HuH-7 (cell line): ENCODE results near the gene MICAL3.
"Not testable (repeated sequence)": the region's sequence is repeated elsewhere in the genome, so short reads cannot be mapped to it uniquely, and the experiment has no call there.

Experiments used
- DNase-seq: peaks from one replicate; pipeline ENCODE4 v3.0.0; 2011; ENCODE audit warnings: low spot score

Gene MICAL3

DNA sequence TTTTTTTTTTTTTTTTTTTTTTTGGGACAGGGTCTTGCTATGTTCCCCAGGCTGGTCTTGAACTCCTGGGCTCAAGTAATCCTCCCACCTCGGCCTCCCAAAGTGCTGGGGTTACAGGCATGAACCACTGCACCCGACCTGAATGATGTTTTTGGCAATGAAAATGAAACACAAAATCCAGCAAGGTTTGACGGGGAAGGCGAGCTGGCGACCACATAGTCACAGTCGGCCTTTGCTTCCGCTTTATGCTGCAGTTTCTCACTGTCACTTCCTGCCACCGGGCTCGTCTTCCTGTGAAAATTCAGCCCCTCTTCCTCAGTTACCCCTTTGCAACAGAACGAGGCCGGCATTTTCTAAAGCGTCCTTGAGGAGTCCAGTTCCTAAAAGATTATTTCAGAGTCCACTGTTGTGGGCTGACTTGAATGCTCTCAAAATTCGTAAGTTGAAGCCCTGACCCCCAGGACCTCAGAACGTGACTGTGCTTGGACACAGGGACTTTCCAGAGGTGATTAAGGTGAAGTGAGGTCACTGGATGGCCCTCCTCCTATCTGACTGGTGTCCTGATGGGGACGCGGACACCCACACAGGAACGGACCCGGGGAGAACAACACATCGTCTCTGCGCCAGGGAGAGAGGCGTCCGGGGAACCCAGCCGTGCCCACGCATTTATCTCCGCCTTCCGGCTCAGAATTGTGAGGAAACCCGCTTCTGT is 247.2 kb downstream of the MICAL3 start:
- no peak for DNase-seq

DNA sequence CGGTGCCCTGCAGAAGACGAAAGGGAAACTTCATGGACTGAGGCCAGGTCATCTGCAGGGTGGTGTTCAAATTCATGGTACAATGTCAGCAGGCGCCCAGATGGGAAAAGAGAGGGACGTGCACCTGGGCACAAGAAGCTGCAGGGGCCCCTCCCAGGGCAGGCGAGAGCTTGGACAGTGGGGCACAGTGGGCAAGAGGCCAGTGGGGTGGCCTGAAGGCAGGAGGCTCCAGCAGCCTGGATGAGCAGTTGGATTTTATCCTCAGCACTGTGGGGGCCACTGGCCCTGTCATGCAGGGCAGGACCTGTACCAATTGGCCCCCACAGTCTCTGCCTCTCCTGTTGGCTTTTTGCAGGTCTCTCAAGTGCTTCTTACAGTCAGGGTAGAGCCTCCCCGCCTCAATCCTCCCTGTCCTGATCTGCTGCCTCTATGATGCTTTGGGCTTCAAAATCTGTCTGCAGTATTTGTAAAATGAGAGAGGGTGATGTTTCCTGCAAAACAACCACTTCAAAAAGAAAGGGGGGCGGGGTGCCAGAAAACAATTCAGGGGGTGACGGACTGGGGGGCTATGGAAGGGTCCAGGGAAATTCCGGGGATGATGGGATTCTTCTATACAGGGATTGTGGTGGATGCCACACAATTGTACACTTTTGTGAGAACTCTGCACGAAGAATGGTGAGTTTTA is 248.4 kb downstream of the MICAL3 start:
- DNase-seq = no peak

DNA sequence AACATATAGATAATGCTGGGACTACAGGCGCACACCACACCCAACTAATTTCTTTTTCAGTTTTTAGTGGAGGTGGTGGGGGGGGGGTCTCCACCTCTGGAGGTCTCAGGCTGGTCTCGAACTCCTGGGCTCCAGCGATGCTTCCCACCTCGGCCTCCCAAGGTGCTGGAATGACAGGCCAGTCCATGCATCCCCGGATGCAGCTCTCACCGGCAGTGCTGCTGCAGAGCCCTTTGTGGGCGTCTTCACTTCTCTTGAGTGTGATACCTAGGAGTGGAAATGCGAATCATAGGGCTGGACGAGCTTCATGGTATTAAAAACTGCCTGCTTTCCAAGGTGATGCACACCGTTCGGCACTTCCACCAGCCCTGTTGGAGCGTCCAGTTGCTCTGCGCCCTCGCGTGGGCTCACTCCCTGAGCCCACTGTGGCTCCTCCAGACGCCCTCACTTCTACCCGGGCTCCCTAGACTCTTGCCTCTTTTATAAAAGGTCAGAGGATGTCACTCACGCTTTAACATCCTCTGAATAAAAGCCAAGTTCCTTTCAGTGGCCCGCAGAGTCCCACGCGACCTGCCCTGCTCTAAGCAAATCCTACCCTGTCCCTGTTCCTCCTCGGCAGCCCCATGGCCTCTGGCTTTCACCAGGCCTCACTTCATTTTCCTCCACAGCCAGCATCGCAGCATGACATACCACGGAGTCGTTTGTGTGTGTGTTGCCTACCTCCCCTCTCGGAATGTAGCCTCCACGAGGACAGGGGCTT is 249.3 kb downstream of the MICAL3 start:
- DNase-seq = no peak

DNA sequence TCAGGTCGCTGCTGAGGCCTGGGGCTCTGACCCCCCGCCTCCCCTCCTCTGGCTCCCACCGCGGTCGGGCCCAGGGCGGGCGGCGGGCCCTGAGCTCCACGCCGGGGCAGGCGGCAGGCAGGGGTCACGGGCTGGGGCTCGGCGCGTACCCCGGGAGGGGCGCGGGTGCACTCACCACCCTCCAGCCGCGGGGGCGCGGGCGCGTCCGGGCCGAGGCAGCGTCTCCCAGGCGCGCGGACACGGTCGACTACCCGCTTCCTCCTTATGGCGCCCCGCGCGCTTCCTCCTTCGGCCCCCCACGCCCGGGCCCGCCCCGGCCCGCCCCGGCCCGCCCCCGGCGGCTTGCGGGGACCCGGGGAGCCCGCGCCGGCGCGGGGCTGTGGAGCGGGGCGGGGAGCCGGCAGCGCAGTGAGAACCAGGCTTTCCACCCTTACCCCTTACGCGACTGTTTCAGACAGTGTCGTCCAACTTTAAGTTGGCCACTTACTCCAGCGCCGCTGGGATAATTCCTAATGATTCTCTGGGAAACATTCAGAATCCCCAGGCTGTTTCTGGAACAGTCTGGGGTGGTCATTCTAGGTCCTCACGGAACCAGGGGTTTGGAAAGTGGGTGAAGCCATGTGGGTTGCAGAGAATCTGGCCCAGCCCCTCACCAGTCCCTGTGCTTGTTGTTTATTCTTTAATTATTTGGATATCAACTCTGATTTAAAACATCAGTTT is 250.0 kb downstream of the MICAL3 start, which contains the start of gene BID:
TSS of gene BID (minus strand) at position 264 of the 720 bp plus-strand sequence. CDS start 24,353 bp downstream, outside the sequence.
- DNase-seq = no peak

DNA sequence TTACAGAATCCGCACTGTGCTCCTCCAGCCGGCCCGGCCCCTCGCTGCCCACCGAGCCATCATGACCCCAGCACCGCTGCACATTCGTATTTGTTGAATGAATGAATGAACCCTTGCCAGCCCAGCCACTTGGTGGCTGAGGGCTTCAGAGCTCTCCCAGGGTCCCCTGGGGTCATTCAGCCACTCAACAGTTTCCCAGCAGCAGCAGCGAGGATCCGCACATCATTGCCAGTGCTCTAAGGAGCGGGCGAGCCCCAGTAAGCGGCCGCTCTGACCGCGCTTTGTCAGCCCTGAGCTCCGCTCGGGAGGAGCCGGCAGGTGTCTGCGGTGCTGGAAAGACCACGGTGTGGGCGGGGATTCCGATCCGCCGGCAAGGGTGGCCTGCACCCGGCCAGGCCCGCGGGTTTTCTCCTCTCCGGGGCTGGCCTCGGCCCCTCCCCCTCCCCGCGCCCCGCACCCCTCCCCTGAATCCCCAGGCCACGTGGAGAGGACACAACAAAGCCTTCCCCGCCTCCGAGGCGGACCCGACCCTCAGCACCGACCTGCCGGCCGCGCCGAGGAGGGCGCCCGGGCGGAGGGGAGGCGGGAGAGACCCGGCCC is 250.7 kb downstream of the MICAL3 start:
- DNase-seq = peak; percentile 87

DNA sequence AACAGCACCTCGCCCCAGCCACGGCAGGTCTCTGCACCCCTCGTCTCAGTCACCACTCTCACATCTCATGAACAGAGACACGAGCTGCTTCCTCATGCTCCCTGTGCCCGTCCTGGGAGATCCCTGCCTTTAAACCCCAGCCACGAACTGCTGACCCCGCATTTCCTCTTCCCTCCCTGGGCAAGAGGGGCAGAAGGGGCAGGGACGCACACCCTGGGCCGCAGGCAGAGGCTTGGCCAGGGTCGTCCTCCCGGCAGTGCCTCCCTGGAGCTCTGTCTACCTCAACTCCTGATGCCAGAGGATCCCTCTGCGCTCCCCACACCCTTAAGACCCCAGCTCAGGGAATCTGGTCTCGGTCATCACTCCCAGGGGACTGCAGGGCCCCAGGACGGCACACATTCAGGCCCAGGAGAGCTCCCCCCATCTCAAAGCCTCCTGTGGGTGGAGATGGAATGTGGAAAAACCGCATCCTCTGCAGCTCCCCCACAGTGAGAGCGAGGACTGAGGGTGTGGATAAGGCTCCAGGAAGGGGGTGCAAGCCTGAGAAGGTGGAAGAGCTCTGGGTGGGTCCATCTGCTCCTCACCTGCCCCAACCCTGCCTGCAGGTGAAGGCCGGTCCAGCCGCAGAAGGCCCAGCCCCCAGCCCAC is 251.3 kb downstream of the MICAL3 start:
- DNase-seq = no peak

DNA sequence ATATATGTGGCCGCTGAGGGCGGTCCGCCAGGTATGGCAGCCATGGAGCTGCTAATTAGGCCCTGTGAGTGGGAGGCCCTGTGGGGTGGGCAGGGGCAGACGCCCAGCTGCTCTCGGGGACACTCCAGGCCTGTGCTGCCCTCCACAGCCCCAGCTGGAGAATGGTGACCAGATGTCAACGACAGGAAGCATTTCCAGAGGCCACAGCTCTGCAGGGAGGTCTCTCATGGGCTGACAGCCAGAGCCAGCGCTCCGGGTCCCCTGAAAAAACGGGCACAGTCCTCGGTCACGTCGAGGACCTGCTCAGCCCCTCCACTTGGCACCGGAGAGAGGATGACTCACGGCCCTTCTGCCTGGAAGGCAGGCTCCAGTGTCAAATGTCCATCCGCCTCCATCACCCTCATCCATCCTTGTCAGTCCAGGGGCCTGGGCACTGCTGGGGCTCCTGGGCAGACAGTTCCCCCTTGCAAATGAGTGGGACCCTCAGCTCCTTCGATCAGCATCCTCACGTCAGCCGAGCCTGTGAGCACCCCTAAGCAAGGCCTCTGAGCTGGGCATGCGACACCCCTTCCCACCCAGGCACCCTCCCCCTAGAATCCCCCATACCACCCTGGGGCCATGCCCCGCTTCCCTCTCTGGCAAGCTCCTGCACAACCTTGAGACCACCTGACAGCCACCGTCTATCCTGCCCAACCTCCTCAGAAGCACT is 252.0 kb downstream of the MICAL3 start:
- DNase-seq = no peak

DNA sequence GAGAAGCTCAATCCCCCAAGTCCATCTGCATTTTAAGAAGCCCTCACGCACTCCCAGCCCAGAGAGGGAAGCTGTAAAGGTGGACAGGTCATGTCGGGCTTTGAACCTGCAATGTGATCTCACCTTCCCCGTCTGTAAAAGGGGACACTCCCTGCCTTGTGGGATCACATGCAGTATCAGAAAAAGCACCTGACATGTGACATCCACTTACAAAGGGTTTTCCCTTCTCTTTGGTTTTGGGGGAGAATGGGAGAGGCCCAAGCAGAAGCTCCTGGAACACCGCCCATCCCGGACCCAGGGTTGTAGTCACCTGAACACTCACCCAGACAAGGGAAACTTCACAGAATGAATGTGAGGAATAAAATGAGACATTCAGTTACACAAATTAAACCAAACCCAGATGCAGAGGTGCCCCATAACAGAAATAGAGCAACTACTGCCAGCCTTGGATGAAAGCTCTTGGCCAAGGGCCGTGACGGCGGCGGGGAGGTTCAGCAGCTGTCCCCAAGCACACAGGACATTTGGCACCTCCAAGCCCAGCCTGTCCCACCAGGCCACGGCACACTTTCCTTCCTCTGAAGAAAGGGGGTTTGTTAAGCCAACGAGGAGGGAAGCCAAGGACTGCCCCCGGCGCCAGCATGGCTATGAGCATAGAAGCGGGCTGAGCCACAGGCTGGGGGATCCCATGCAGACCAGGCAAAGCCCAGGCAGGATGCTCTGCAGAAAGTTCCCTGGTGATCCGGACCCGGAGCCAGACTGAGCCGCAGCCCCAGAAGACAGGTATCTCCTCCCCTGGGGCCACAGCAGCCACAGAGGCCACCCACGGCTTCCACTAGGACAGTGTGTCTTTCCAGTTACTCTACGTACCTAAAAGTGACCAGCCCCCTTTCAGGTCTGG is 253.9 kb downstream of the MICAL3 start:
- no peak for DNase-seq

DNA sequence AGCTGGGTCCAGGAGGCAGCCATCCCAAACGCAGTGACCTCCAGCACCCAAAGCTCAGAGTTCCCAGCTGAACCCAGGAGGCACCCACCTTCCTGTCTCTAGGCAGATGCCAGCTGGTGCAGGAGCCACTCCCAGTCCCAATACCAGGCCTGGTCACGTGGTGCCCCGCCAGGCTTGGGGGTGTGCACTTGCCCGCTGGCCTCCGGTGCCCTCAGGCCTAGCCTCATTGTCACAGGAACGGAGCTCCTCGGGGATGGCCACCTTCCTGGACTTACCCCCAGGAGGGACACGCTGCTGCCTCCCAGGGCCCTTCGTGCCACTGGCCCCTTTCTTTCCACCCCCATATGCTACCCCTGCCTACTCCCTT is 254.7 kb downstream of the MICAL3 start:
- no peak for DNase-seq

DNA sequence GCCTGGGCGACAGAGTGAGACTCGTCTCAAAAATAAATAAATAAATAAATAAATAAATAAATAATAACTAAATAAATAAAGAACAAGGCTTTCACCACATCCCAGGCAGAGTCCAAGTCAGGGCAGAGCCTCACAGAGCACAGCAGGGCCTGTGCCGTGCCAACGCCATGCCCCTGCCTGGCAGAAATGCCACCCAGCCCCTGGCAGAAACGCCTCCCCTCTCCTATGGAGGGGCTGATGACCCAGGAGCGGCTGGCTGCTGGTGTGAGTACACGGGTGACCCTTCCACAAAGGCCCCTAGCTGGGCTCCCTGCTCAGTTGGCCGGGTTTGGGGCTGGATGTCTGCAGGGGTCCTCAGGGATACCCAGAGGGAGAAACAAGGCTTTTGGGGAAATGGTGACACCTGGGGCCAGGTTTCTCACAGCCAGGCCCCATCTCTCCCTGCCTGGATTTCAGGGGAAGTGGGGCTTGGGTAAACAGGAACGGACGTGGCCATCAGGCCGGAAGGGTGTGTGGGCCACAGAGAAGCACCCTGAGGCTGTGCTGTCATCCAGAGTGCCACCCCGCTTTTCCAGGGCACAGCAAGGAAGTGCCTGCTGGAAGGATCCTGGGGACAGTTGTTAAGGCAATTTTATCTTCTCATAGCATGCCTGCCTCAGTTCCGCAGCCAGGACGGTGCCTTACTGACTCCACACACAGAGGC is 255.2 kb downstream of the MICAL3 start:
- DNase-seq = no peak

DNA sequence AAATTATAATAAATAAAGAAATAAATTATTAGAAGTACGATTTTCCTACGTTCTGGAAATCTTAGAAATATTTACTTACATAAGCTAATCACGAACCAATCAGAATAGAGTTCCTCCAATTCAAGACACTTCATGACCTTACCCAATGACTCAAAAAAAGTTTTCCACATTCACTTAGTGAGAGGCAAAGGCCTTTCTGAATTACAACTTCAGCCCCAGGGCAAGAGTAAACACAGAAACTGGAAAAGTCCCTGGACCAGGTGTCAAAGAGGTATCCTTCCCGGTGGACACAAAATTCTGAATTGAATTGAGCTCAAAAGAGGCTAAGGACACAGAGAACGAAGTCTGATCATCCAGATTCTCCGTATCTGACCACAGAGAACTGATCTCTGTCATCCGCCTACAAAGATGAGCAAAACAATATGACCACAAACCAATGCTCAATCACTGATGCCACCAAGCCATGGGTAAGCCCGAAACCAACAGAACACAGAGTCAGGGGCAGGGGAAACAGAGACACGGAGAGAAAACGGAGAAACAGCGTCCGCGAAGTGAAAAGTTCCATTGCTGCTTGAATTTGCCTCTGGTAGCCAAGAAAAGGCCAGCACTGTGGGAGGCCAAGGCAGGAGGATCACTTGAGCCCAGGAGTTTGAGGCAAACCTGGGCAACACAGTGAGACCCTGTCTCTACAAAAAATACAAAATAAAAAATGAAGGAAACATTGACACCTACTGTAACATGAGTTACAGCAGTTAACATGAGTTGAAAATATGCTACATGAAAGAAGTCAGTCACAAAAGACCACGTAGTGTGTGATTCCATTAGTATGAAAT is 256.9 kb downstream of the MICAL3 start:
- no peak for DNase-seq

DNA sequence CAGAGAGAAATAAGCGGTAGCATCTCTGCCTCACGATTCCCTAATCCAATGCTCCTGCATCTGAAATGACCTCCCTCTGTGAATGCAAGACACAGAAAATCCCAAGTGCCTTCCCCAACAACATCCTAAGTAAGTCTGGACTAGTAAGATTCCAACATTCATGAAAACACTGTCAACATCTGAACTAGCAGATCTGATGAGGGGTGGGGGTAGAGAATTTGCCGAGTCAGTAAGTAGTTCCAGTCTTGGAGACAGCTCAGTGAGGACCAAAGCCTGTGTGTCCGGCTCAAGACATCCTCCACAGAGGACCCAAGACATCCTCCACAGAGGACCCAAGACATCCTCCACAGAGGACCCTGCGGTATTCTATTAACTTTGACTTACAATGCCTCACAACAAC is 259.5 kb downstream of the MICAL3 start:
- not testable (repeated sequence) for DNase-seq

DNA sequence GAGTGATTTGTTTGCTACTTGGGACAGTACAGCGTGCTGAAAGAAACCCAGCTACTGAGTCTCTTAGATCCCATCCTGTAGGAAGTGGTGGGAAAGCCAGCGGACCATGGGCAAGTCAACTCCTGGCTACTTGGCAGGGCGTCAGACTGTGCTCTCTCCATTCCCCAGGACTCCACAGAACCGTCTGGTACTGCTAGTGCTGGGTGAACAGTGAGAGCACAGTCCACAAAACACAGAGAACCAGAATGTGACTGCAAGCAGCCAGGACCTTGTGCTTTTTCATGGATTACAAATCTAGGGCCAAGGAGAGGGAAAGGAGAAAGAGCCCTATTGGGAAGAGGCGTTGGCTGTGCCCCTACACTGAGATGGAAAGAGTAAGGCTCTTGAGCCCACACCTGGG is 260.3 kb downstream of the MICAL3 start:
- no peak for DNase-seq

DNA sequence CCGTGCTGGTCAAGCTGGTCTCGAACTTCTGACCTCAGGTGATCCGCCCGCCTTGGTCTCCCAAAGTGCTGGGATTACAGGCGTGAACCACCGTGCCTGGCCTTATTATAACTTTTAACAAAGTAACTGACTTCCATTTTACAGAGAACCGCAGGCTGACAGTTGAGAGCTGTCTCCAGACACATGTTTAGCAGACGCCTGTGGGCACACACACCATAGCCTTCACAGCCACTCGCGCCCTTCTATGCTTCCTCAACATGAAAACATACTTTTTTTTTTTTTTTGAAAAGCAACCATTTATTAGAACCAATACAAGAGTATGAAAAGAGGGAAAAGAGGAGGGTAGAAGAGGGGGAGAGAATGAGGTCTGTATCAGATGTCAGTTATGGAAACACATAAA is 260.9 kb downstream of the MICAL3 start:
- DNase-seq = not testable (repeated sequence)

DNA sequence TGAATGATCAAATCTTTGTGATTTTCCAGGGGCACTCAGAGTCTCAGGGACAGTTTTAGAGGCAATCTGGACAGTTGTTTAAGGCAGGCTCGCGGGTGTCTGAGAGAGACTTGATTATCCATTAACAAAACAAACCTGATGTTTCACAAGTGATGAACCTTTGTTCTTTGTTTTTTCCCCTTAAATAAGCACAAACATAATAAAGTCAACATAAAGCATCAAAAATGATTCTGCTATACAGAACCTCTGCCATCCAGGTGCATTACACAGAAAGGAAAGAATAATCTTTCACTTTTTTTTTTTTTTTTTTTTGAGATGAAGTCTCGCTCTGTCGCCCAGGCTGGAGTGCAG is 263.2 kb downstream of the MICAL3 start:
- DNase-seq = no peak

DNA sequence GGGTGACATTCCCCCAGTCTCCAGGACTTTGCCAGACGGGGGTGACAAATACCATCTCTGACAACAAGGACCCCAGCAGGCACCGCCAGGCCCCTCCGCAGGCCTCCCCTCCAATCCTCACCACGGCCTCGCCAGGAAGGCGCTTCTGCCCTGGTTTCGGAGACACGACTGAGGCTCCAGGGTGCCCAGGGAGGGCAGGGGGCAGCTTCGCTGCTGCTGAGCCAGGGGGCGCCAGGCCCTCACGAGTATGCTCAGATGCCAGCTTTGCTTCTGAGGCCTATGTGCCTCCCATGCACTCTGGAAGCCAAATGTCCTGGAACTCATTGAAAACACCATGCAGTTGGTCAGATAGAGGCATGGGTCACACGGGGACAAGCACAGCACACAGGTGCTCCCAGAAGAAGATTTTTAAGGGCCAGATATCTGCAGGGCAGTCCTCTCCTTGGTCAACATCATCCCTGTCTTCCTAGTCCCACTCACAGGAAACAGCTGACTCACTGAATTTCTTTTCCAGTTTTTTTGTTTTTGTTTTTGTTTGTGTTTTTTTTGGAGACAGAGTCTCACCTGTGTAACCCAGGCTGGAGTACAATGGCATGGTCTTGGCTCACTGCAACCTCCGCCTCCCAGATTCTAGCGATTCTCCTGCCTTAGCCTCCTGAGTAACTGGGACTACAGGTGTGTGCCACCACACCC is 270.0 kb downstream of the MICAL3 start:
- no peak for DNase-seq

DNA sequence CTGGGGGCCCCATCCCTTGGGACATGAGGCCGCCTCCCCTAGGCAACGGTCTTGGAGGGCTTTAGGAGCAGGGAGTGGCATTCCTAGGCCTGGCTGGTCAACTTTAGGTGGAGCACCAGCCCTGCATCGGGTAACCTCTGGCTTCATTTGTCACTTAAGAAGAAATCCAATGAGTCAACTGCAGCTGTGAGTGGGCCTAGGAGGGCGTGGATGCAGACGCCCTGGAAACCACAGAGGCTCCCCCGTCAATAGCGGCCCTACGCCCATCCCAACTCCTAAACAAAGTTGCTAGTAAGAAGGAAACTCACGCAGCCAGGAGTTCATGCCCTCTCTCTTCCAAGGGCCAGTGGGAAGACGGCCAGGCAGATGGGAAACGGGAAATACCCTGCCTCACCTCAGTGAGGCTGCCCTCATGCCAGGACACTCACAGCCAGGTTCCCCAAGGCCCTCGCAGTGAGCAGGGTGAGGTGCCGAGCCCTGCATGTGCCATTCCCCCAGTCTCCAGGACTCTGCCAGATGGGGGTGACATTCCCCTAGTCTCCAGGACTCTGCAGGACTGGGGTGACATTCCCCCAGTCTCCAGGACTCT is 270.9 kb downstream of the MICAL3 start:
- DNase-seq = no peak
